Femur (tissue), 1 donor: ENCODE results near the gene HSPG2.
A peak's percentile ranks its signal among the peaks of the same experiment; 100 is the strongest.
"Not testable (repeated sequence)": the region's sequence is repeated elsewhere in the genome, so short reads cannot be mapped to it uniquely, and the experiment has no call there.

ENCODE experiments used
- DNase-seq: peaks from one replicate; pipeline ENCODE4 v3.0.0-alpha.2; 2017

HSPG2 gene

DNA sequence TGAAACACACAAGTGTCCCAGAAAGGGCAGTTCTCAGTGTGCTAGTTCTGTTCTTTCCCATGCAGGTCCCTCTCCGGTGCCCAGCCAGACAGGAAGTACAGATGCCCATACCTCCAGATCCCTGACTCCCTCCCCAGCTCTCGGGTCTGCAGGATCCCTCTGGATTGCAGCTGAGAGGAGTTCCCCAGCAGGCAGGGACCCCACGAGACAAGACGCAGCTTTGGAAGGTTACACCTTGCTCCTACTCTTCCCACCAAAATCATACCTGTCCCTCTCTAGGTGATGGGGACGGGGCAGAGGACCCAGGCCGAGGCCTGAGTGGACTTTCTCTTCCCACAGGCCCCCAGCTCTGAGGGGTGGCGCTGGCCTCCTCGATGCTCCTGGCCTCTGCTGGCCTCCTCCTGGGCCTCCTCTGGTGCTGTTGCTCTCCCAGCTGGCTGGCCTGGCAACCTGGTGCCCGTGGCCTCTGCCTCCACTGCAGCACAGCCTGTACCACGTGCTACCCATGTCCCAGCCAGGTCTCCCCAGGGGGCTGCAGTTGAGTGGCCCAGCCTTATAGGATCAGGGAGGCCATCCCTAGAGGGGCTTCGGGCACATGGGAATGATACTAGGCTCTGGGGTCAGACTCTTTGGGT lies 115.6 kb downstream of the HSPG2 start:
- peak; percentile 20 for DNase-seq

GRCh38 chr1:21820597-21821232 lies 116.4 kb downstream of the HSPG2 start:
- DNase-seq: no peak

GRCh38 chr1:21818656-21819055 lies 118.5 kb downstream of the HSPG2 start:
- no peak for DNase-seq

DNA sequence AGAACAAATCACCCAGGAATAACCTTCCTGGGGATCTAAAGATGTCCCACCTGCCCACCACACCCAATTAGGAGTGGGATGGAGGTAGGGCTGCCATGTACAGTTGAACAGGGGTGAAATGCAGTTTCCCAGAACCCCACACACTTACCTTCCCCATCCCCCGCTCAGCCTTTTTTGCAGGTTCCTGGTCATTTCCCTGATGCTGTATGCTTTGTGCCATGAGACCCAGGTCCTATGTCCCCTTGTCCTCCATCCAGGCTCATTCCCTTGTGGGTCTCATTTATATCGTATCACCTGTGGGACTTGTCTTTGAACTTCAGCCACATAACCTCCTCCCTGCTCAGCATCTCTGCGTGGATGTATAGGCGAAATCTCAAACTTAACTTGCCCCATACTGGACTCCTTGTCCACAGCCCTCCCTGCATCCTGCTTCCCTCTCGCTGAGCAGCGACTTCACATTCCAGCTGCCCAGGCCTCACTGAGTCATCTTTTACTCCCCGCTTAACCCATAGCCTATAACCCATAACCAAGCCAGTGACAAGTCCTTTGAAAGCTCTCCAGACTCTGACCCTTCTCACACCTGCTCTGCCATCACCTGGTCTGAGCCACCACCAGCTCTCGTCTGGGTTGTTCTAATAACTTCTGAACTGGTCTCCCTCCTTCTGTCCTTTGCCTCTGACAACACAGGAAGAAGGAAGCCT lies 120.4 kb downstream of the HSPG2 start:
- no peak for DNase-seq

- DNase-seq: peak; percentile 78
These were observed 121.3 kb downstream of the HSPG2 start for GRCh38 chr1:21815724-21816321.

- no peak for DNase-seq
These were observed 122.0 kb downstream of the HSPG2 start for GRCh38 chr1:21814981-21815582.

DNA sequence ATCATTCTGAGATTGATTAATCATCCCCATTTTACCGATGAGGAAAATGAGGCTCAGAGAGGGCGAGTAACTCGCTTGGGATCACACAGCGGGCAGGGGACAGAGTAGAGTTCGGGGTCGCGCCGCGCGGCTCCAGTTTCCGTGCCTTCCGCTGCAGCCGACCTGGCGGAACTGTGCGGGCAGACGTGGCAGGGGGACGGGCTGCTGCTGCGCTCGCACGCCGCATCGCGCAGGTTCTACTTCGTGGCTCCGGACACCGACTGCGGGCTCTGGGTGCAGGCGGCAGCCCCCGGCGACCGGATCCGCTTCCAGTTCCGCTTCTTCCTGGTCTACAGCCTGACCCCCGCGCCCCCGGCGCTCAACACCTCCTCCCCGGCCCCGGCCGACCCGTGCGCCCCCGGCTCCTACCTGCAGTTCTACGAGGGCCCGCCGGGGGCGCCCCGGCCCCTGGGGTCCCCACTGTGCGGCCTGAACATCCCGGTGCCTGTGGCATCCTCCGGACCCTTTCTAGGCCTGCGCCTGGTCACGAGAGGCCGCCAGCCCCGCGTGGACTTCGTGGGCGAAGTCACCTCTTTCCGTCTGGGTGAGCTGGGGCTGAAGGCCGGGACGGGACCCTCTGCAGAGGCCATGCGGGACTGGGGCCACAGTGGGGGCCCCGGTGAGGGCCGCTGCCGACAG lies 122.7 kb downstream of the HSPG2 start:
- peak; percentile 58 for DNase-seq

GRCh38 chr1:21813542-21813941 lies 123.6 kb downstream of the HSPG2 start:
- DNase-seq: no peak

DNA sequence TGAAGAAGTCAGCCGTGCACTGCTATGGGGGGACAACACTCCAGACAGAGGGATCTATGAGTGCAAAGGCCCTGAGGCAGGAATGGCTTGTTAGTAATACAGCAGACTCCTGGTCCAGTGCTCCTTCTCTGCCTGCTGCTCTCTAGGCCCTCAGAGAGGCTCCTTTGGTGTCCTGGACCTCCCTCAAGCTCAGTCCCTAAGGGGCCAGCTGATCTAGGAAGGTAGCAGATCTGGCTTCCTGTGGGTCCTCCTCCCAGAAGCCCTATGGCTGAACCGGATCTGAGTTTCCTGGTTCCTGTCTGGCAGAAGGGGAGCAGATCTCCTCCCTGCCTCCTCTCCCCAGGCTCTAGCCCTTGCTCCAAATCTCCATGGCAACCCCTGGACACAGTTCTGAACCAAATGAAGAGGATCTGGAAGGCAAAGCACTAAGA lies 125.2 kb downstream of the HSPG2 start, which contains the start of gene LDLRAD2:
LDLRAD2 (plus strand) TSS at position 391 of the 431 bp plus-strand sequence. CDS start 187 bp downstream, outside the sequence.
- no peak for DNase-seq

DNA sequence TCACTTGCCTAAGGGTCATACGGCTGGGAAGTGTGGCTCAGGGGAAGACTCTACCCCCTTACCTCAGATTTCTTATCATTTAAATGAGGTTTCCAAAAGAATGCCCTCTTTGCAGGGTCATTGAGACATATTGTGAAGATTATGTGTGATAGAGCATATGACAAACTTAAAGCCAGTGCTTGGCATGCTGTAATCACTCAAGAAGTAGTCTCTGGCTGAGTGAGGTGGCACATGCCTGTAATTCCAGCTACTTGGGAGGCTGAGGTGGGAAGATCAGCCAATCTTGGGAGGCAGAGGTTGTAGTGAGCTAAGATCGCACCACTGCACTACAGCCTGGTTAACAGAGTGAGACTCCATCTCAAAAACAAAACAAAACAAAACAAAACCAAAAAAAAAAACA lies 132.6 kb downstream of the HSPG2 start:
- DNase-seq: no peak

- DNase-seq: no peak
These were observed 136.0 kb downstream of the HSPG2 start for GRCh38 chr1:21801100-21801499.

- no peak for DNase-seq
These were observed 137.4 kb downstream of the HSPG2 start for GRCh38 chr1:21799730-21800129.

DNA sequence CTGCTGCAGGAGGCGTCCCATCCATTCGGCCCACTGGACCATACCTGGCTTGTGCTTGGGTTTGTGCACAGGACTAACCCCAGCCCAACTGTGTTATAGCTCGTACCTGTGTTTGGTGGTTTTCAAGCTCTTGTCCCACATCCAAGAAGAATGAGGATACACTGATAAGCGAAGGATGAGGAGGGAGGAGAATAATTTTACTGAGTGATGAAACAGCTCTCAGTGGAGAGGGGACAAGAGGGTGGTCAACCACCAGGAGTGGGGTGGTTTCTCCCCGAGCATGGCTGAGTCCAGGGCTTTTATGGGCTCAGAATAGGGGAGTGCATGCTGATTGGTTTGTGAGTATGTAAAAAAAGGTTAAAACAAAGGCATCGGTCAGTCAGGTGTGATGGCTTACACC lies 142.0 kb downstream of the HSPG2 start:
- no peak for DNase-seq

DNA sequence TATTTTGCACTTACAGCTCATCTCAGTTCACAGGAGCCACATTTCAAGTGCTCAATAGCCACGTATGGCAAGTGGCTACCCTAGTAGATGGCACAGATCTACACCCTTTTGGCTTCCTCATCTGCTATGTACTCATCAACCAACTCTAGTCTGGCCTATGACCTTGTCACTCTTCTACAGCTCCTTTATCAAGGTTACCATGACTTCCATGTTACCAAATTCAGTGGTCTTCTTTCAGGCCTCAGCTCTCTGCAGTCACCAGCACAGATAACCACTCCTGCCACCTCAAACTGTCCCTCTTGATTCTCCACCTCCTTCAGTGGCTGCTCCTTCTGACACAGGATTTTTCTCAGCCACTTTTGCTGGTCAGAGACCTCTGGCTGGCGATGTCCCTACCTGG lies 142.5 kb downstream of the HSPG2 start:
- DNase-seq: no peak

DNA sequence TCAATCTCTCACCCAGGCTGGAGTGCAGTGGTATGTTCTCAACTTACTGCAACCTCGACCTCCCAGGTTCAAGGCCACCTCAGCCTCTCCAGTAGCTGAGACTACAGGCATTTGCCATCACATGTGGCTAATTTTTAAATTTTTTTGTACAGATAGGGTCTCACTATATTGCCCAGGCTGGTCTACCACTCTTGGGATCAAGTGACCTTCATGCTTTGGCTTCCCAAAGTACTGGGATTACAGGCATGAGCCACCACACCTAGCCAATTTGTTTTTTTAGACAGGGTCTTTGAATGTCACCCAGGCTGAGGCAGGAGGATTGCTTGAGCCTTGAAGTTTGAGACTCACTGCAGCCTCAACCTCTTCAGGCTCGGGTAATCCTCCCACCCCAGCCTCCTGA lies 144.0 kb downstream of the HSPG2 start:
- no peak for DNase-seq

GRCh38 chr1:21786640-21787039 lies 150.5 kb downstream of the HSPG2 start:
- no peak for DNase-seq

DNA sequence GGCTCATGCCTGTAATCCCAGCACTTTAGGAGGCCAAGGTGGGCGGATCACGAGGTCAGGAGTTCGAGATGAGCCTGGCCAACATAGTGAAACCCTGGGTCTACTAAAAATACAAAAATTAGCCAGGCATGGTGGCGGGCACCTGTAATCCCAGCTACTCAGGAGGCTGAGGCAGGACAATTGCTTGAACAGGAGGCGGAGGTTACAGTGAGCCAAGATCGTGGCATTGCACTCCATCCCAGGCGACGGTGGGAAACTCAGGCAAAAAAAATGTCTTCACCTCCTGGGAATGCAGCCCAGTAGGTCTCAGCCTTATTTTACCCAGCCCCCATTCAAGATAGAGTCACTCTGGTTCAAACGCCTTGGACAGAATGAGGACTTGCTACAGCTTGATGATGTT lies 151.3 kb downstream of the HSPG2 start:
- not testable (repeated sequence) for DNase-seq

- DNase-seq: peak; percentile 49
These were observed 153.2 kb downstream of the HSPG2 start for GRCh38 chr1:21783679-21784603.

- peak; percentile 98 for DNase-seq
These were observed 154.0 kb downstream of the HSPG2 start, which contains the start of gene USP48 for GRCh38 chr1:21782868-21783678. Gene USP48, minus strand, starts transcription at chr1:21783149. Its CDS starts 192 bp downstream, at chr1:21782957.

DNA sequence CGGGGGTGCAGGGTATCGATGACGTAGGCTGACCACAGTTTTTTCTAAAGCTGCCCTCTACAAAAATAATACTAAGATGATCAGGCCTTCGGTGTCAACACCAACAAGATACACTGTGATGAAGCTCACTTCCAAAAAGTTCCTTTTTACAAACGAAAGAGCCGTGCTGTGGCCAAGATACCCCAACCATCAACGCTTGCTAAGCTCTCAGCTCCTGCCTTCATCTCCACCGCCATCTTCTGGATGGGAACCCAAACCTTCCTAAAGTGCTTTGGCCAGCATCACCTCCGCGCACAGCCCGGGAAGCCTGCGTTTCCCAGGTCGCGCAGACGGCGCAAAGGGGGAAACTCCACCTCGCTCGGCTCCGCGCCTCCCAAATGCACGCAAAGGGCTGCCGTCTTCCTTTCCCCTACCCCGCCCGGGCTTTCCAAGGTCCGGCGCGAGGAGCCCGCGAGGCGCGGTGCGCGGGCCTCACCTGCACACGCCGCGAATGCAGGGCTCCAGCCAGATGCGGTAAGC lies 154.7 kb downstream of the HSPG2 start:
- peak; percentile 71 for DNase-seq
